DMS114 treated with DMSO at 0.1 percent for 48 hours (cell line): ENCODE measurements around the gene FAM168A.
"Not testable (repeated sequence)": the region's sequence is repeated elsewhere in the genome, so short reads cannot be mapped to it uniquely, and the experiment has no call there.

ENCODE experiments used
- DNase-seq: peaks from one replicate; lab custom pipeline; 2025; ENCODE audit not compliant: unreplicated experiment; lab: John Stamatoyannopoulos, UW

FAM168A gene

GRCh38 chr11:73597336-73597955, 466 bp downstream of the FAM168A start:
- DNase-seq, result no peak

- no peak for DNase-seq
Measured at GRCh38 chr11:73596547-73596946, 1.4 kb downstream of the FAM168A start.

GRCh38 chr11:73592640-73593039, 5.3 kb downstream of the FAM168A start:
- no peak for DNase-seq

- no peak for DNase-seq
Measured at GRCh38 chr11:73591743-73592142, 6.2 kb downstream of the FAM168A start.

- no peak for DNase-seq
Measured at GRCh38 chr11:73590991-73591390, 6.9 kb downstream of the FAM168A start.

- no peak for DNase-seq
Measured at GRCh38 chr11:73586791-73587190, 11.1 kb downstream of the FAM168A start.

- no peak for DNase-seq
Measured at GRCh38 chr11:73585834-73586575, 11.9 kb downstream of the FAM168A start.

GRCh38 chr11:73584831-73585230, 13.1 kb downstream of the FAM168A start:
- DNase-seq, result no peak

GRCh38 chr11:73582653-73583052, 15.3 kb downstream of the FAM168A start:
- DNase-seq, result no peak

GRCh38 chr11:73580749-73581148, 17.2 kb downstream of the FAM168A start:
- not testable (repeated sequence) for DNase-seq

- DNase-seq, result no peak
Measured at GRCh38 chr11:73579641-73580434, 18.1 kb downstream of the FAM168A start.

GRCh38 chr11:73578592-73579185, 19.2 kb downstream of the FAM168A start:
- DNase-seq, result no peak

GRCh38 chr11:73577496-73577917, 20.4 kb downstream of the FAM168A start:
- no peak for DNase-seq

- DNase-seq, result no peak
Measured at GRCh38 chr11:73576185-73576614, 21.7 kb downstream of the FAM168A start.

GRCh38 chr11:73571982-73572381, 25.9 kb downstream of the FAM168A start:
- not testable (repeated sequence) for DNase-seq

GRCh38 chr11:73570415-73571114, 27.3 kb downstream of the FAM168A start:
- no peak for DNase-seq

GRCh38 chr11:73566977-73567755, 30.7 kb downstream of the FAM168A start:
- no peak for DNase-seq

GRCh38 chr11:73566422-73566821, 31.5 kb downstream of the FAM168A start:
- DNase-seq, result no peak

GRCh38 chr11:73565804-73566203, 32.1 kb downstream of the FAM168A start:
- DNase-seq, result no peak

GRCh38 chr11:73564903-73565302, 33.0 kb downstream of the FAM168A start:
- no peak for DNase-seq
